SH-SY5Y (cell line): Measurements from ENCODE around the gene KLK14.

Source experiments
- GATA2 ChIP-seq: IDR thresholded peaks from 2 replicates; pipeline ENCODE4 v1.6.1; 2011; ENCODE audit warnings: mild to moderate bottlenecking, low read depth, low read length
- GATA3 ChIP-seq: IDR thresholded peaks from 2 replicates; pipeline ENCODE4 v1.6.1; 2011; ENCODE audit warnings: low read depth, mild to moderate bottlenecking, low read length, moderate library complexity

DNA sequence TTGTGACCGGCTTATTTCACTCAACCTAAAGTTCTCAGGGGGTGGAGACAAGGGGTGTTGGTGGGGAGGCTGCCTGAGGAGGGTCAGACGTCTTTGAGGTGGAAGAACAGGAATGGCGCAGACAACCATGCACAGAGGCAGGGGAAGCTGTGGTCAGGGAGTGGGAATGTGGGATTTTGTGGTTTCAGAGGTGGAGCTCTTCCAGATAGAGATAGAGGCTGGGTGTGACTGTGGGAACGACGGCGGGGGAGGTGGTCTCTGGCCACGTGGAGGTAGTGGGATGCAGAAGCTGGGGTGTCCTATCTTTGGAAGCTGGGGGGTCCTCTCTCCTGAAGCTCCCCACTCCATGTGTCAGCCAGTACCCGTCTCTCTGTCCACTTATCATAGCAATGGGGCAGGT, 7.8 kb upstream of the KLK14 start:
- TF ChIP-seq GATA3 (no peak), GATA2 (no peak)
